SK-N-SH (cell line): ENCODE measurements around the gene SMARCA4. TPM values are rescaled to one million over a fixed set of nuclear protein-coding genes. Genes with fewer than 3 reads are reported as not detected.
A peak's percentile ranks its signal among the peaks of the same experiment; 100 is the strongest.

Experiments
- CTCF ChIA-PET: fragments of 300-600, 350-600 bp; formaldehyde crosslinking; extraction: SDS; loops from one replicate; lab custom pipeline; 2021; lab: Yijun Ruan, JAX
- POLR2A ChIA-PET: fragments of 350-600 bp; sonication (Branson Sonifier 250); formaldehyde crosslinking; extraction: SDS; loops from one replicate; lab custom pipeline; 2020; ENCODE audit warnings: antibody characterized with exemption, inconsistent platforms; lab: Yijun Ruan, JAX
- DNase-seq: peaks from one replicate; pipeline ENCODE4 v3.0.0; 2012
- H2AFZ ChIP-seq: fragments of 200-600 bp; sonication (generic); 2 replicates; pipeline ENCODE4 v1.8.1; 2016; ENCODE audit warnings: antibody characterized with exemption, mild to moderate bottlenecking, low read depth
- H3F3A ChIP-seq: fragments of 200-600 bp; sonication (generic); replicated peaks from 2 replicates; pipeline ENCODE3; 2016; ENCODE audit warnings: antibody characterized with exemption, mild to moderate bottlenecking; ENCODE audit not compliant: insufficient read depth
- H3K27ac ChIP-seq, 2 experiments: fragments of 200-500 bp in 1 of 2; fragments of 200-600 bp in 1 of 2; sonication (Bioruptor generic) in 1 of 2; sonication (generic), shearing (Covaris generic) in 1 of 2; 2 replicates each; pipeline versions ENCODE4 v1.5.1 to v1.6.1; 2014 to 2016; ENCODE audit warnings: low read depth in 2 of 2, inconsistent platforms in 1 of 2, low read length in 1 of 2, mild to moderate bottlenecking in 1 of 2, mixed read lengths in 1 of 2
- H3K27me3 ChIP-seq: fragments of 200-600 bp; sonication (generic), shearing (Covaris generic); 2 replicates; pipeline ENCODE4 v1.6.1; 2016; ENCODE audit warnings: mixed run types; ENCODE audit not compliant: insufficient read depth
- H3K36me3 ChIP-seq, 2 experiments: fragments of 200-500 bp in 1 of 2; fragments of 200-600 bp in 1 of 2; sonication (Bioruptor generic) in 1 of 2; sonication (generic) in 1 of 2; replicated peaks in 1 of 2; 2 replicates each; pipeline versions ENCODE3 to v1.5.1; 2014 to 2016; ENCODE audit warnings: low read length in 1 of 2, mild to moderate bottlenecking in 1 of 2; ENCODE audit not compliant: insufficient read depth in 2 of 2, control insufficient read depth in 1 of 2
- H3K4me1 ChIP-seq, 2 experiments: fragments of 200-500 bp in 1 of 2; fragments of 200-600 bp in 1 of 2; sonication (Bioruptor generic) in 1 of 2; sonication (generic), shearing (Covaris generic) in 1 of 2; 2 replicates each; pipeline versions ENCODE4 v1.5.1 to v1.6.1; 2014 to 2016; ENCODE audit warnings: low read depth in 1 of 2, low read length in 1 of 2, mixed run types in 1 of 2; ENCODE audit not compliant: insufficient read depth in 2 of 2, control insufficient read depth in 1 of 2
- H3K4me2 ChIP-seq: fragments of 200-600 bp; sonication (generic), shearing (Covaris generic); 2 replicates; pipeline ENCODE4 v1.6.1; 2017; ENCODE audit warnings: mixed run types
- H3K4me3 ChIP-seq, 2 experiments: fragments of 200-500 bp in 1 of 2; fragments of 200-600 bp in 1 of 2; sonication (Bioruptor generic) in 1 of 2; sonication (generic), shearing (Covaris generic) in 1 of 2; 2 replicates each; pipeline versions ENCODE4 v1.5.1 to v1.8.1; 2014 to 2016; ENCODE audit warnings: low read depth in 2 of 2, inconsistent platforms in 1 of 2, low read length in 1 of 2, mild to moderate bottlenecking in 1 of 2, mixed read lengths in 1 of 2, moderate library complexity in 1 of 2
- H3K79me2 ChIP-seq: fragments of 200-600 bp; sonication (generic); 2 replicates; pipeline ENCODE4 v1.8.1; 2017; ENCODE audit warnings: mild to moderate bottlenecking; ENCODE audit not compliant: insufficient read depth
- H3K9ac ChIP-seq: fragments of 200-600 bp; sonication (generic); 2 replicates; pipeline ENCODE4 v1.6.1; 2017; ENCODE audit warnings: mixed run types
- H3K9me2 ChIP-seq: fragments of 200-600 bp; sonication (generic); 2 replicates; pipeline ENCODE4 v1.6.1; 2017; ENCODE audit warnings: mixed run types
- H3K9me3 ChIP-seq: fragments of 200-600 bp; sonication (generic); 2 replicates; pipeline ENCODE4 v1.6.1; 2017; ENCODE audit warnings: mixed run types, mild to moderate bottlenecking, moderate library complexity
- H4K20me1 ChIP-seq: fragments of 200-600 bp; sonication (generic); 2 replicates; pipeline ENCODE4 v1.6.1; 2017; ENCODE audit warnings: mild to moderate bottlenecking, mixed run types; ENCODE audit not compliant: insufficient read depth
- CHD2 ChIP-seq: fragments of 150-350 bp; IDR thresholded peaks from 2 replicates; pipeline ENCODE4 v1.6.1; 2018; ENCODE audit warnings: low read length; ENCODE audit not compliant: partially characterized antibody
- ELF1 ChIP-seq: IDR thresholded peaks from 2 replicates; pipeline ENCODE4 v1.4.0; 2012
- EP300 ChIP-seq, 2 experiments: IDR thresholded peaks; 2 replicates each; pipeline versions ENCODE4 v1.4.0 to v1.6.1; 2012; ENCODE audit warnings: borderline replicate concordance in 1 of 2, low read depth in 1 of 2, low read length in 1 of 2
- FOSL2 ChIP-seq: IDR thresholded peaks from 2 replicates; pipeline ENCODE4 v1.4.0; 2012; ENCODE audit warnings: low read depth, mild to moderate bottlenecking, moderate library complexity, borderline replicate concordance
- FOXJ3 ChIP-seq: sonication (generic); formaldehyde crosslinking; IDR thresholded peaks from 2 replicates; pipeline ENCODE4 v1.5.1; 2020; ENCODE audit warnings: mild to moderate bottlenecking, missing genetic modification reagents
- JUND ChIP-seq: IDR thresholded peaks from 2 replicates; pipeline ENCODE4 v1.4.0; 2012
- MEF2A ChIP-seq: IDR thresholded peaks from 2 replicates; pipeline ENCODE4 v1.4.0; 2012; ENCODE audit warnings: low read depth, borderline replicate concordance
- MXI1 ChIP-seq: IDR thresholded peaks from 2 replicates; pipeline ENCODE4 v1.6.1; 2012; ENCODE audit warnings: mild to moderate bottlenecking, low read depth, low read length, improper control_type of control experiment
- NFIC ChIP-seq: IDR thresholded peaks from 2 replicates; pipeline ENCODE4 v1.4.0; 2012; ENCODE audit warnings: borderline replicate concordance
- POLR2AphosphoS5 ChIP-seq: IDR thresholded peaks from 2 replicates; pipeline ENCODE4 v1.6.1; 2012; ENCODE audit warnings: low read depth, low read length
- SIN3A ChIP-seq: IDR thresholded peaks from 2 replicates; pipeline ENCODE4 v1.6.1; 2012; ENCODE audit warnings: low read depth, mild to moderate bottlenecking, low read length, moderate library complexity, borderline replicate concordance
- SMC3 ChIP-seq: IDR thresholded peaks from 2 replicates; pipeline ENCODE4 v1.6.1; 2012; ENCODE audit warnings: low read depth, low read length, improper control_type of control experiment
- TAF1 ChIP-seq: IDR thresholded peaks from 2 replicates; pipeline ENCODE4 v1.6.1; 2012; ENCODE audit warnings: low read depth, mild to moderate bottlenecking, low read length, moderate library complexity, borderline replicate concordance
- TCF12 ChIP-seq: IDR thresholded peaks from 2 replicates; pipeline ENCODE4 v1.4.0; 2012
- TEAD4 ChIP-seq: IDR thresholded peaks from 2 replicates; pipeline ENCODE4 v1.4.0; 2012; ENCODE audit warnings: mild to moderate bottlenecking, borderline replicate concordance; ENCODE audit not compliant: insufficient read depth
- WGBS: methylation state at CpG from one replicate; pipeline ENCODE4 v1.1.6; 2017; ENCODE audit warnings: low lambda C conversion rate; 5-methylcytosine and 5-hydroxymethylcytosine counted together
- polyA plus RNA-seq, 3 experiments: library from polyadenylated mRNA; depleted of rRNA; stranded (reverse); fragments of >200 nt; gene quantifications; 2 replicates each; pipeline ENCODE4 v1.2.3, GENCODE V29; 2012
- TF ChIP-seq, protein P1 (sequence below): IDR thresholded peaks from 2 replicates; pipeline ENCODE4 v1.4.0; 2012; ENCODE audit warnings: low read depth
- TF ChIP-seq, protein P2 (sequence below): IDR thresholded peaks from 2 replicates; pipeline ENCODE4 v1.6.1; 2012; ENCODE audit warnings: mild to moderate bottlenecking, low read depth, low read length, moderate library complexity
- TF ChIP-seq, protein P3 (sequence below): IDR thresholded peaks from 2 replicates; pipeline ENCODE4 v1.4.0; 2012; ENCODE audit warnings: low read depth, borderline replicate concordance
- TF ChIP-seq, protein P4 (sequence below): IDR thresholded peaks from 2 replicates; pipeline ENCODE4 v1.4.0; 2012; ENCODE audit warnings: low read depth, borderline replicate concordance

Gene SMARCA4
- polyA plus RNA-seq, 1 of the 3 experiments (the other 2 are of a cell fraction): 90.7 TPM

DNA sequence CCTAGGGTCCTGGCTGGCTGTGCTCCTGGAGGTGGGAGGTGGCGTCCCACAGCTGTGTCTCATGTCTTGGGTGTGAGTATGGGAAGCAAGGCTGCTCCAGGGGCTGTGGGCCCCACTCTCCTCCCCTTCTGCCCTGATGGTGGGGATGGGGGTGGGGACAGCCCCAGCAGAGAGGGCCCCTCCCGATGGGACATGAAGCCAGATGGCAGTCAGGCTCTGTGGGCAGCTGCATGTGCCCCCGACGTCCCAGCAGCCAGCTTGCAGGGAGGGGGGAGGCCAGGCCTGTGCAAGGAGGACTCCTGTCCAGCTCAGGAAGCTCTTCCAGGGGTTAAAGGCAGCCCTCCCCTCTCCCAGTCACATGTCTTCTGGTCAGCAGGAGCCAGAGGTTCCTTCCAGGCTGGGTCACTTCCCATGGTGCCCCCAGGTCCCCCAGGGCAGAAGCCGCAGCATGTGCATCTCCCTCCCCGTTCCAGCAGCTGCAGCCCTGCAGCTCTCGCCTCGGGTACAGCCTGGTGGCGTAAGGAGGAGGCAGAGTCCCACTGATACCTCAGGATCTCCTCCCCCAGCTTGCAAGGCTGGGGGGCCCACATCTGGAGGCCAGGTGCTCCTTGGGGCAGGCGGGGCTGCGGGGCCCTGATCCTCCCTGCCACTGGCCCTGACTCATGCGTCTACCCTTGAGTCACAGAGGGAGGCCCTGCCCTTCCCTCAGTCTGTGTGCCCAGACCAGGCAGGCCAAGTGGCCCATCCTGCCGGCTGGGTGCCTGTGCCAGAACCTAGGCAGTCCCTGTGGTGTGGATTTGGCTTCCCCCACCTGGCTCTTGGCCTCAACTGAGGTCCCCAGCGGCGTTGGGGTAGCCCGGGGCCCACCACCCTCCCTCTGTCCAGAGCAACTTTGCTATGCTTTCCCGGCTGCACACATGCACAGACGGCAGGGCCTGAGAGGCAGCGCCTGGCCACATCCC, 45.4 kb upstream of the SMARCA4 start:
- H3K27me3 ChIP-seq: no peaks in the 10 kb centered on the region
- no peak overlapping the region for H2AFZ ChIP-seq
- no peaks in the 10 kb centered on the region for H3K79me2 ChIP-seq
- H3K9me3 ChIP-seq: no peaks in the 10 kb centered on the region
- peak; percentile 68 for DNase-seq
- WGBS: 46% methylated on average over 10 of the region's 19 CpGs
- H3F3A ChIP-seq: peaks cover 14% of the 10 kb centered on the region
- peaks cover 7% of the 10 kb centered on the region; the same call in 1 of the 2 replicates for H4K20me1 ChIP-seq
- H3K36me3 ChIP-seq: peaks cover 15 to 29% of the 10 kb centered on the region in 2 experiments
- H3K9ac ChIP-seq: no peak overlapping the region
- H3K9me2 ChIP-seq: no peaks in the 10 kb centered on the region
- ChIA-PET CTCF (interaction anchor here (0.7 to 3.5 kb wide), 10 partner anchors 15 to 229 kb away, joined by 3 to 12 read pairs (median 4); partner anchors contain the start of genes CARM1 and DNM2), POLR2A (interaction anchor here (0.9 kb wide), 1 partner anchor 44 kb away, joined by 3 read pairs; no protein-coding TSS in a partner anchor)
- H3K27ac ChIP-seq: peak overlapping the region; percentile 43 to 74; a peak in 3 of 4 replicates
- TF ChIP-seq JUND (peak; percentile 32; the same call in 1 of the 2 replicates), SMC3 (no peak), SIN3A (peak; percentile 37; the same call in 1 of the 2 replicates), MXI1 (no peak), TCF12 (peak; percentile 99), FOSL2 (peak; percentile 81; the same call in 1 of the 2 replicates), FOXJ3 (CRISPR knock-in tag) (0 out of 2 replicates have a peak, but pooled peaks have one; percentile 23), ELF1 (no peak), POLR2AphosphoS5 (peak; percentile 48; the same call in 1 of the 2 replicates), NFIC (peak; percentile 19; the same call in 1 of the 2 replicates), TAF1 (0 out of 2 replicates have a peak, but pooled peaks have one; percentile 38), CHD2 (peak; percentile 3), TEAD4 (no peak), EP300 (IDR thresholded peaks at IDR 0.05; ENCODE audit: borderline replicate concordance in 1 of 2, low read depth in 1 of 2, low read length in 1 of 2) (peak in 1 of 2 experiments; percentile 38; a peak in 2 of 4 replicates), MEF2A (no peak)
- TF ChIP-seq, protein P1, sequence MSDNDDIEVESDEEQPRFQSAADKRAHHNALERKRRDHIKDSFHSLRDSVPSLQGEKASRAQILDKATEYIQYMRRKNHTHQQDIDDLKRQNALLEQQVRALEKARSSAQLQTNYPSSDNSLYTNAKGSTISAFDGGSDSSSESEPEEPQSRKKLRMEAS: peak; percentile 87
- TF ChIP-seq, protein P2, sequence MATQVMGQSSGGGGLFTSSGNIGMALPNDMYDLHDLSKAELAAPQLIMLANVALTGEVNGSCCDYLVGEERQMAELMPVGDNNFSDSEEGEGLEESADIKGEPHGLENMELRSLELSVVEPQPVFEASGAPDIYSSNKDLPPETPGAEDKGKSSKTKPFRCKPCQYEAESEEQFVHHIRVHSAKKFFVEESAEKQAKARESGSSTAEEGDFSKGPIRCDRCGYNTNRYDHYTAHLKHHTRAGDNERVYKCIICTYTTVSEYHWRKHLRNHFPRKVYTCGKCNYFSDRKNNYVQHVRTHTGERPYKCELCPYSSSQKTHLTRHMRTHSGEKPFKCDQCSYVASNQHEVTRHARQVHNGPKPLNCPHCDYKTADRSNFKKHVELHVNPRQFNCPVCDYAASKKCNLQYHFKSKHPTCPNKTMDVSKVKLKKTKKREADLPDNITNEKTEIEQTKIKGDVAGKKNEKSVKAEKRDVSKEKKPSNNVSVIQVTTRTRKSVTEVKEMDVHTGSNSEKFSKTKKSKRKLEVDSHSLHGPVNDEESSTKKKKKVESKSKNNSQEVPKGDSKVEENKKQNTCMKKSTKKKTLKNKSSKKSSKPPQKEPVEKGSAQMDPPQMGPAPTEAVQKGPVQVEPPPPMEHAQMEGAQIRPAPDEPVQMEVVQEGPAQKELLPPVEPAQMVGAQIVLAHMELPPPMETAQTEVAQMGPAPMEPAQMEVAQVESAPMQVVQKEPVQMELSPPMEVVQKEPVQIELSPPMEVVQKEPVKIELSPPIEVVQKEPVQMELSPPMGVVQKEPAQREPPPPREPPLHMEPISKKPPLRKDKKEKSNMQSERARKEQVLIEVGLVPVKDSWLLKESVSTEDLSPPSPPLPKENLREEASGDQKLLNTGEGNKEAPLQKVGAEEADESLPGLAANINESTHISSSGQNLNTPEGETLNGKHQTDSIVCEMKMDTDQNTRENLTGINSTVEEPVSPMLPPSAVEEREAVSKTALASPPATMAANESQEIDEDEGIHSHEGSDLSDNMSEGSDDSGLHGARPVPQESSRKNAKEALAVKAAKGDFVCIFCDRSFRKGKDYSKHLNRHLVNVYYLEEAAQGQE: no peak
- TF ChIP-seq, protein P3, sequence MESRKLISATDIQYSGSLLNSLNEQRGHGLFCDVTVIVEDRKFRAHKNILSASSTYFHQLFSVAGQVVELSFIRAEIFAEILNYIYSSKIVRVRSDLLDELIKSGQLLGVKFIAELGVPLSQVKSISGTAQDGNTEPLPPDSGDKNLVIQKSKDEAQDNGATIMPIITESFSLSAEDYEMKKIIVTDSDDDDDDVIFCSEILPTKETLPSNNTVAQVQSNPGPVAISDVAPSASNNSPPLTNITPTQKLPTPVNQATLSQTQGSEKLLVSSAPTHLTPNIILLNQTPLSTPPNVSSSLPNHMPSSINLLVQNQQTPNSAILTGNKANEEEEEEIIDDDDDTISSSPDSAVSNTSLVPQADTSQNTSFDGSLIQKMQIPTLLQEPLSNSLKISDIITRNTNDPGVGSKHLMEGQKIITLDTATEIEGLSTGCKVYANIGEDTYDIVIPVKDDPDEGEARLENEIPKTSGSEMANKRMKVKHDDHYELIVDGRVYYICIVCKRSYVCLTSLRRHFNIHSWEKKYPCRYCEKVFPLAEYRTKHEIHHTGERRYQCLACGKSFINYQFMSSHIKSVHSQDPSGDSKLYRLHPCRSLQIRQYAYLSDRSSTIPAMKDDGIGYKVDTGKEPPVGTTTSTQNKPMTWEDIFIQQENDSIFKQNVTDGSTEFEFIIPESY: no peak
- TF ChIP-seq, protein P4, sequence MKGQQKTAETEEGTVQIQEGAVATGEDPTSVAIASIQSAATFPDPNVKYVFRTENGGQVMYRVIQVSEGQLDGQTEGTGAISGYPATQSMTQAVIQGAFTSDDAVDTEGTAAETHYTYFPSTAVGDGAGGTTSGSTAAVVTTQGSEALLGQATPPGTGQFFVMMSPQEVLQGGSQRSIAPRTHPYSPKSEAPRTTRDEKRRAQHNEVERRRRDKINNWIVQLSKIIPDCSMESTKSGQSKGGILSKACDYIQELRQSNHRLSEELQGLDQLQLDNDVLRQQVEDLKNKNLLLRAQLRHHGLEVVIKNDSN: peak; percentile 49; the same call in 1 of the 2 replicates
- peaks cover 4 to 17% of the 10 kb centered on the region in 2 experiments; a peak in 3 of 4 replicates for H3K4me1 ChIP-seq
- H3K4me3 ChIP-seq: no peak overlapping the region
- H3K4me2 ChIP-seq: peak overlapping the region; percentile 58; the same call in 1 of the 2 replicates
